ENCODE measurements around the gene ABTB2. TPM values are rescaled to one million over a fixed set of nuclear protein-coding genes. Genes with fewer than 3 reads are reported as not detected.

Gene ABTB2
- polyA plus RNA-seq, 2 of the 4 experiments (the other 2 are of a cell fraction) = 8.9 to 15.4 TPM

GRCh38 chr11:34341931-34342533 lies 15.8 kb downstream of the ABTB2 start:
- H3K4me3 ChIP-seq = no peak overlapping the region
- peak overlapping the region; percentile 35 for H3K4me2 ChIP-seq
- H3K4me1 ChIP-seq = peaks cover 96% of the 10 kb centered on the region
- no peak for FAIRE-seq
- H3K9me3 ChIP-seq = no peaks in the 10 kb centered on the region
- ChIA-PET POLR2A (no interaction called here), CTCF (interaction anchor here (0.6 to 10.3 kb wide), 7 partner anchors 12 to 166 kb away, joined by 3 to 113 read pairs (median 3); partner anchors contain the start of gene ABTB2)
- peak overlapping the region; percentile 26 to 88; a peak in 5 of 6 replicates for H3K27ac ChIP-seq
- TF ChIP-seq, protein P1, sequence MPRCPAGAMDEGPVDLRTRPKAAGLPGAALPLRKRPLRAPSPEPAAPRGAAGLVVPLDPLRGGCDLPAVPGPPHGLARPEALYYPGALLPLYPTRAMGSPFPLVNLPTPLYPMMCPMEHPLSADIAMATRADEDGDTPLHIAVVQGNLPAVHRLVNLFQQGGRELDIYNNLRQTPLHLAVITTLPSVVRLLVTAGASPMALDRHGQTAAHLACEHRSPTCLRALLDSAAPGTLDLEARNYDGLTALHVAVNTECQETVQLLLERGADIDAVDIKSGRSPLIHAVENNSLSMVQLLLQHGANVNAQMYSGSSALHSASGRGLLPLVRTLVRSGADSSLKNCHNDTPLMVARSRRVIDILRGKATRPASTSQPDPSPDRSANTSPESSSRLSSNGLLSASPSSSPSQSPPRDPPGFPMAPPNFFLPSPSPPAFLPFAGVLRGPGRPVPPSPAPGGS (IDR thresholded peaks at IDR 0.05) = no peak
- TF ChIP-seq ZNF302 (CRISPR knock-in tag; IDR thresholded peaks at IDR 0.05) = 0 out of 2 replicates have a peak, but pooled peaks have one; percentile 23
- no peak for TF ChIP-seq POLR2AphosphoS2 (conservative IDR thresholded peaks at IDR 0.05; ENCODE audit: low read length)
- no peak for TF ChIP-seq CBX2 (IDR thresholded peaks at IDR 0.05; ENCODE audit: borderline replicate concordance, low read depth)
- WGBS (ENCODE audit: missing lambda C conversion rate) = 69% methylated on average over 6 of the region's 6 CpGs
- no peak for DNase-seq (ENCODE audit: low read depth in 1 of 2, low spot score in 1 of 2)
- ATAC-seq = no peak

- CTCF ChIA-PET = interaction anchor here (0.6 to 10.3 kb wide), 5 partner anchors 16 to 1160 kb away, joined by 3 to 113 read pairs (median 4); partner anchors contain the start of gene ABTB2
Measured at GRCh38 chr11:34341096-34341495, 16.7 kb downstream of the ABTB2 start.

DNA sequence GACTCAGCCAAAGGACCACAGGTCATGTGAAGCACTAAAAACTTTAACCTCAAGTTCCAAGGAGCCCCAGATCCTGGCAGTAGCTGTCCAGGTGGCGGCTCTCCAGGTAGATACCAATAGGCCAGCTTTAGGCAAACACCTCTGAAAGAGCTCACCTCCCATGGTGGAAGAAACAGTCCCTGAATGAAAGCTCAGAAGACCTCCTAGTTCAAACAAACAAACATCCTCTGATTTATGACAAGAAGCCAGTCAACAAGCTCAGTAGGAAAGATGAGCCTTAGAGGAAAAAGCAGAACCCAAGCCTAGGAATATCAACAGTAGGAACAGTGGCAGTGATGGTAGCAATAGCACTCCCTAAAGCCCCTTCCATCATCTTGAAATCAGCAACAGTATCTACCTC lies 17.2 kb downstream of the ABTB2 start:
- CTCF ChIA-PET = interaction anchor here (0.6 to 1.4 kb wide), 3 partner anchors 17 to 1159 kb away, joined by 3 to 6 read pairs (median 4); partner anchors contain the start of gene ABTB2
- FAIRE-seq = no peak
- Histone ChIP-seq H3K27ac (peak overlapping the region; percentile 66 to 88), H3K9me3 (no peaks in the 10 kb centered on the region), H3K4me2 (peak overlapping the region; percentile 61), H3K4me3 (no peak overlapping the region), H3K4me1 (peaks cover 96% of the 10 kb centered on the region)
- TF ChIP-seq GATA3 (IDR thresholded peaks at IDR 0.05; ENCODE audit: borderline replicate concordance) (no peak), KDM1A (IDR thresholded peaks at IDR 0.05; ENCODE audit: low read depth) (no peak), RFX5 (IDR thresholded peaks at IDR 0.05) (no peak), FOXS1 (CRISPR knock-in tag; IDR thresholded peaks at IDR 0.05) (no peak), KDM5A (IDR thresholded peaks at IDR 0.05) (no peak), FOSL2 (IDR thresholded peaks at IDR 0.05) (no peak), FOSL2 (CRISPR knock-in tag; IDR thresholded peaks at IDR 0.05) (no peak), CBX8 (IDR thresholded peaks at IDR 0.05) (no peak), EP300 (IDR thresholded peaks at IDR 0.05) (no peak), CHD2 (IDR thresholded peaks at IDR 0.05; ENCODE audit: low read length, partially characterized antibody) (no peak), SMC3 (IDR thresholded peaks at IDR 0.05) (no peak), TFCP2L1 (CRISPR knock-in tag; IDR thresholded peaks at IDR 0.05) (no peak), HDAC2 (IDR thresholded peaks at IDR 0.05) (no peak), RNF2 (IDR thresholded peaks at IDR 0.05; ENCODE audit: borderline replicate concordance, low read depth) (no peak), TP53 (CRISPR knock-in tag; IDR thresholded peaks at IDR 0.05) (no peak)
- TF ChIP-seq, protein P2, sequence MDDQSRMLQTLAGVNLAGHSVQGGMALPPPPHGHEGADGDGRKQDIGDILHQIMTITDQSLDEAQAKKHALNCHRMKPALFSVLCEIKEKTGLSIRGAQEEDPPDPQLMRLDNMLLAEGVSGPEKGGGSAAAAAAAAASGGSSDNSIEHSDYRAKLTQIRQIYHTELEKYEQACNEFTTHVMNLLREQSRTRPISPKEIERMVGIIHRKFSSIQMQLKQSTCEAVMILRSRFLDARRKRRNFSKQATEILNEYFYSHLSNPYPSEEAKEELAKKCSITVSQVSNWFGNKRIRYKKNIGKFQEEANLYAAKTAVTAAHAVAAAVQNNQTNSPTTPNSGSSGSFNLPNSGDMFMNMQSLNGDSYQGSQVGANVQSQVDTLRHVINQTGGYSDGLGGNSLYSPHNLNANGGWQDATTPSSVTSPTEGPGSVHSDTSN (IDR thresholded peaks at IDR 0.05) = no peak
- TF ChIP-seq, protein P1 (IDR thresholded peaks at IDR 0.05) = no peak
- TF ChIP-seq, protein P3, sequence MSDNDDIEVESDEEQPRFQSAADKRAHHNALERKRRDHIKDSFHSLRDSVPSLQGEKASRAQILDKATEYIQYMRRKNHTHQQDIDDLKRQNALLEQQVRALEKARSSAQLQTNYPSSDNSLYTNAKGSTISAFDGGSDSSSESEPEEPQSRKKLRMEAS (IDR thresholded peaks at IDR 0.05) = no peak
- TF ChIP-seq, protein P4, sequence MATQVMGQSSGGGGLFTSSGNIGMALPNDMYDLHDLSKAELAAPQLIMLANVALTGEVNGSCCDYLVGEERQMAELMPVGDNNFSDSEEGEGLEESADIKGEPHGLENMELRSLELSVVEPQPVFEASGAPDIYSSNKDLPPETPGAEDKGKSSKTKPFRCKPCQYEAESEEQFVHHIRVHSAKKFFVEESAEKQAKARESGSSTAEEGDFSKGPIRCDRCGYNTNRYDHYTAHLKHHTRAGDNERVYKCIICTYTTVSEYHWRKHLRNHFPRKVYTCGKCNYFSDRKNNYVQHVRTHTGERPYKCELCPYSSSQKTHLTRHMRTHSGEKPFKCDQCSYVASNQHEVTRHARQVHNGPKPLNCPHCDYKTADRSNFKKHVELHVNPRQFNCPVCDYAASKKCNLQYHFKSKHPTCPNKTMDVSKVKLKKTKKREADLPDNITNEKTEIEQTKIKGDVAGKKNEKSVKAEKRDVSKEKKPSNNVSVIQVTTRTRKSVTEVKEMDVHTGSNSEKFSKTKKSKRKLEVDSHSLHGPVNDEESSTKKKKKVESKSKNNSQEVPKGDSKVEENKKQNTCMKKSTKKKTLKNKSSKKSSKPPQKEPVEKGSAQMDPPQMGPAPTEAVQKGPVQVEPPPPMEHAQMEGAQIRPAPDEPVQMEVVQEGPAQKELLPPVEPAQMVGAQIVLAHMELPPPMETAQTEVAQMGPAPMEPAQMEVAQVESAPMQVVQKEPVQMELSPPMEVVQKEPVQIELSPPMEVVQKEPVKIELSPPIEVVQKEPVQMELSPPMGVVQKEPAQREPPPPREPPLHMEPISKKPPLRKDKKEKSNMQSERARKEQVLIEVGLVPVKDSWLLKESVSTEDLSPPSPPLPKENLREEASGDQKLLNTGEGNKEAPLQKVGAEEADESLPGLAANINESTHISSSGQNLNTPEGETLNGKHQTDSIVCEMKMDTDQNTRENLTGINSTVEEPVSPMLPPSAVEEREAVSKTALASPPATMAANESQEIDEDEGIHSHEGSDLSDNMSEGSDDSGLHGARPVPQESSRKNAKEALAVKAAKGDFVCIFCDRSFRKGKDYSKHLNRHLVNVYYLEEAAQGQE (IDR thresholded peaks at IDR 0.05) = no peak
- POLR2A ChIA-PET = interaction anchor here (1.3 kb wide), 1 partner anchor 17 kb away, joined by 7 read pairs; the partner anchor contains the start of gene ABTB2
- no peak for ATAC-seq
- no peak for DNase-seq (ENCODE audit: low read depth in 1 of 2, low spot score in 1 of 2)
- 92% methylated on average over 1 of the region's 1 CpG for WGBS (ENCODE audit: missing lambda C conversion rate)

More at GRCh38 chr11:34341096-34341495, 16.7 kb downstream of the ABTB2 start:
- H3K9me3 ChIP-seq = no peaks in the 10 kb centered on the region
- peaks cover 96% of the 10 kb centered on the region for H3K4me1 ChIP-seq
- no peak for TF ChIP-seq EHMT2 (IDR thresholded peaks at IDR 0.05; ENCODE audit: low read depth)
- no peak for TF ChIP-seq SREBF2 (IDR thresholded peaks at IDR 0.05)
- no peak for TF ChIP-seq FOSL2 (IDR thresholded peaks at IDR 0.05)
- TF ChIP-seq FOSL2 (CRISPR knock-in tag; IDR thresholded peaks at IDR 0.05) = no peak
- TF ChIP-seq HES2 (IDR thresholded peaks at IDR 0.05) = no peak
- TF ChIP-seq SMC3 (IDR thresholded peaks at IDR 0.05) = no peak
- TF ChIP-seq RNF2 (IDR thresholded peaks at IDR 0.05; ENCODE audit: borderline replicate concordance, low read depth) = no peak
- TF ChIP-seq RCOR1 (IDR thresholded peaks at IDR 0.05; ENCODE audit: low read depth, low read length) = no peak
- no peak for TF ChIP-seq ZC3H11A (IDR thresholded peaks at IDR 0.05)
- TF ChIP-seq CEBPB (IDR thresholded peaks at IDR 0.05) = no peak
- no peak for TF ChIP-seq HEYL (CRISPR knock-in tag; IDR thresholded peaks at IDR 0.05)
- no peak for ATAC-seq
- peak overlapping the region; percentile 66 to 88; a peak in 2 of 6 replicates for H3K27ac ChIP-seq
- DNase-seq (ENCODE audit: low read depth in 1 of 2, low spot score in 1 of 2) = no peak
- H3K4me2 ChIP-seq = peak overlapping the region; percentile 61; the same call in 2 of the 3 replicates
- 91% methylated on average over 3 of the region's 3 CpGs for WGBS (ENCODE audit: missing lambda C conversion rate)
- POLR2A ChIA-PET = interaction anchor here (1.3 kb wide), 1 partner anchor 16 kb away, joined by 7 read pairs; the partner anchor contains the start of gene ABTB2
- no peak overlapping the region for H3K4me3 ChIP-seq
- FAIRE-seq = no peak

Data from A549 (cell line).